GM18517 (cell line): ENCODE measurements around the gene ADAMTS14.

Experiments
- ATAC-seq: cut with Tn5 transposase; IDR thresholded peaks from one replicate; pipeline ENCODE4 v1.9.1; 2021; ENCODE audit warnings: mild to moderate bottlenecking, moderate library complexity; ENCODE audit not compliant: unreplicated experiment

ADAMTS14 gene

GRCh38 chr10:70748305-70748704 is 76.0 kb downstream of the ADAMTS14 start:
- no peak for ATAC-seq

- no peak for ATAC-seq
Measured at GRCh38 chr10:70748801-70749573, 76.7 kb downstream of the ADAMTS14 start.

- no peak for ATAC-seq
Measured at GRCh38 chr10:70749756-70750155, 77.5 kb downstream of the ADAMTS14 start.

GRCh38 chr10:70750156-70750703 is 77.9 kb downstream of the ADAMTS14 start:
- ATAC-seq, result no peak

- no peak for ATAC-seq
Measured at GRCh38 chr10:70751356-70751755, 79.0 kb downstream of the ADAMTS14 start.

GRCh38 chr10:70751991-70752390 is 79.7 kb downstream of the ADAMTS14 start:
- no peak for ATAC-seq

- ATAC-seq, result no peak
Measured at GRCh38 chr10:70752571-70752970, 80.3 kb downstream of the ADAMTS14 start.

- no peak for ATAC-seq
Measured at GRCh38 chr10:70753026-70753663, 80.8 kb downstream of the ADAMTS14 start.

- no peak for ATAC-seq
Measured at GRCh38 chr10:70753841-70754621, 81.7 kb downstream of the ADAMTS14 start.

- no peak for ATAC-seq
Measured at GRCh38 chr10:70756700-70757360, 84.5 kb downstream of the ADAMTS14 start.

GRCh38 chr10:70757856-70758255 is 85.5 kb downstream of the ADAMTS14 start:
- no peak for ATAC-seq

GRCh38 chr10:70758757-70759514 is 86.6 kb downstream of the ADAMTS14 start:
- ATAC-seq, result no peak

GRCh38 chr10:70759781-70760180 is 87.5 kb downstream of the ADAMTS14 start:
- ATAC-seq, result no peak

- no peak for ATAC-seq
Measured at GRCh38 chr10:70760271-70760787, 88.0 kb downstream of the ADAMTS14 start.

- no peak for ATAC-seq
Measured at GRCh38 chr10:70761031-70761601, 88.8 kb downstream of the ADAMTS14 start.

- ATAC-seq, result no peak
Measured at GRCh38 chr10:70761727-70762350, 89.5 kb downstream of the ADAMTS14 start.

GRCh38 chr10:70762441-70763175 is 90.3 kb downstream of the ADAMTS14 start:
- no peak for ATAC-seq

GRCh38 chr10:70763567-70763966 is 91.3 kb downstream of the ADAMTS14 start:
- ATAC-seq, result no peak
